GM12878 (cell line): ENCODE data around the gene PLXND1.

Experiments used
- CHD2 ChIP-seq: IDR thresholded peaks from 2 replicates; pipeline ENCODE4 v1.6.1; 2011; ENCODE audit warnings: low read depth, low read length, improper control_type of control experiment, borderline replicate concordance
- MEF2B ChIP-seq: fragments of 450-650 bp; IDR thresholded peaks from 2 replicates; pipeline ENCODE4 v1.6.1; 2018; ENCODE audit warnings: mild to moderate bottlenecking, moderate library complexity; ENCODE audit not compliant: partially characterized antibody, poor library complexity, severe bottlenecking
- RAD21 ChIP-seq: IDR thresholded peaks from 2 replicates; pipeline ENCODE4 v1.6.1; 2011; ENCODE audit warnings: mild to moderate bottlenecking, low read depth, low read length, moderate library complexity; ENCODE audit not compliant: insufficient read depth
- SIX5 ChIP-seq: IDR thresholded peaks from 2 replicates; pipeline ENCODE4 v1.6.1; 2011; ENCODE audit warnings: mild to moderate bottlenecking, low read depth, low read length, moderate library complexity; ENCODE audit not compliant: severe bottlenecking
- ZNF217 ChIP-seq: fragments of 450-650 bp; IDR thresholded peaks from 2 replicates; pipeline ENCODE4 v1.6.1; 2017; ENCODE audit warnings: antibody characterized with exemption, mild to moderate bottlenecking
- TF ChIP-seq, protein P1 (sequence below): IDR thresholded peaks from 2 replicates; pipeline ENCODE4 v1.6.1; 2011; ENCODE audit warnings: low read depth, mild to moderate bottlenecking, low read length, moderate library complexity, borderline replicate concordance; ENCODE audit errors: extremely low read depth
- TF ChIP-seq, protein P2 (sequence below), 3 experiments: IDR thresholded peaks in 2 of 3; conservative IDR thresholded peaks in 1 of 3; 2 replicates each; pipeline ENCODE4 v1.5.1; 2011; ENCODE audit warnings: low read depth in 3 of 3, low read length in 3 of 3, mild to moderate bottlenecking in 3 of 3, control low read depth in 2 of 3, moderate library complexity in 2 of 3, inconsistent platforms in 1 of 3, mixed read lengths in 1 of 3; ENCODE audit not compliant: control insufficient read depth in 2 of 3, insufficient read depth in 1 of 3; ENCODE audit errors: extremely low read depth in 1 of 3

DNA sequence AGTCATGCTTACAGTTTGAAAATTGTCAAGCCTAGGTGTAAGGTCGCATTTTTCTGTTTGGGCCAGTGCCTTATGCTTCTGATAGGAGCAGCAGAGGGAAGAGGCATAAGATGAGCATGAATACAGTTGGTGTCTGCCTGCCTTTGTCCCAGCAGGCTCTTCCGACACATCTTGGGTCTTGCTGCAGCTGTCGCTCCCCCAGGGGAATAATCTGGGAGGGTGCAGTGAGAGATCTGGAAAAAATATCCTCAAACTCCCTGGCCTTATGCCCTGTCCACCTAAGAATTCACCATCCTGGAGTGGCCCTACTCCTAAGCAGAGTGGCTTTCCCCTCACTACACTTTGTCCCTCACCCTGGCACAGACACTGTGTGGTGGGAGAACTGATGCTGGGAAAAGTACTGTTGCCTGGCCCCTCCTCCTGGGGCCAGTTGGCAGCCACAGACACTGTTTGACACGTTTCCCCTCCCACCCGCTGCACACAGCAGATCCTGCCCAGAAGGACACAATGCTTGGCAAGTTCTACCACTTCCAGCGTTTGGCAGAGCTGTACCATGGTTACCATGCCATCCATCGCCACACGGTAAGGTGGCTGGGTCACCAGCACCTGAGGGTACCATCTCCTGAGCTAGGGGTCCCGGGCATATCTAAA lies 99.2 kb downstream of the PLXND1 start:
- TF ChIP-seq, protein P1, sequence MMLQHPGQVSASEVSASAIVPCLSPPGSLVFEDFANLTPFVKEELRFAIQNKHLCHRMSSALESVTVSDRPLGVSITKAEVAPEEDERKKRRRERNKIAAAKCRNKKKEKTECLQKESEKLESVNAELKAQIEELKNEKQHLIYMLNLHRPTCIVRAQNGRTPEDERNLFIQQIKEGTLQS: no peak
- no peak for TF ChIP-seq CHD2
- no peak for TF ChIP-seq RAD21
- TF ChIP-seq, protein P2, sequence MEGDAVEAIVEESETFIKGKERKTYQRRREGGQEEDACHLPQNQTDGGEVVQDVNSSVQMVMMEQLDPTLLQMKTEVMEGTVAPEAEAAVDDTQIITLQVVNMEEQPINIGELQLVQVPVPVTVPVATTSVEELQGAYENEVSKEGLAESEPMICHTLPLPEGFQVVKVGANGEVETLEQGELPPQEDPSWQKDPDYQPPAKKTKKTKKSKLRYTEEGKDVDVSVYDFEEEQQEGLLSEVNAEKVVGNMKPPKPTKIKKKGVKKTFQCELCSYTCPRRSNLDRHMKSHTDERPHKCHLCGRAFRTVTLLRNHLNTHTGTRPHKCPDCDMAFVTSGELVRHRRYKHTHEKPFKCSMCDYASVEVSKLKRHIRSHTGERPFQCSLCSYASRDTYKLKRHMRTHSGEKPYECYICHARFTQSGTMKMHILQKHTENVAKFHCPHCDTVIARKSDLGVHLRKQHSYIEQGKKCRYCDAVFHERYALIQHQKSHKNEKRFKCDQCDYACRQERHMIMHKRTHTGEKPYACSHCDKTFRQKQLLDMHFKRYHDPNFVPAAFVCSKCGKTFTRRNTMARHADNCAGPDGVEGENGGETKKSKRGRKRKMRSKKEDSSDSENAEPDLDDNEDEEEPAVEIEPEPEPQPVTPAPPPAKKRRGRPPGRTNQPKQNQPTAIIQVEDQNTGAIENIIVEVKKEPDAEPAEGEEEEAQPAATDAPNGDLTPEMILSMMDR (IDR thresholded peaks at IDR 0.05 in 2 of 3, conservative IDR thresholded peaks at IDR 0.05 in 1 of 3; ENCODE audit: control insufficient read depth in 2 of 3, extremely low read depth in 1 of 3, insufficient read depth in 1 of 3, low read depth in 3 of 3, low read length in 3 of 3): no peak
- TF ChIP-seq MEF2B: no peak
- no peak for TF ChIP-seq ZNF217
- TF ChIP-seq SIX5: no peak
